D341Med (cell line): ENCODE measurements around the gene TRIM46.

Source experiments
- DNase-seq: peaks from one replicate; pipeline ENCODE4 v3.0.0; 2012; ENCODE audit warnings: low spot score

Gene TRIM46

GRCh38 chr1:155171836-155172731 lies 1.6 kb upstream of the TRIM46 start:
- DNase-seq: no peak

- DNase-seq: peak; percentile 98
Measured at GRCh38 chr1:155172732-155173477, 744 bp upstream of the TRIM46 start, which contains the start of gene KRTCAP2. KRTCAP2 (minus strand) TSS chr1:155173304; CDS start chr1:155173224, 80 bp downstream.

- peak; percentile 62 for DNase-seq
Measured at GRCh38 chr1:155174324-155175280, 953 bp downstream of the TRIM46 start.

- peak; percentile 21 for DNase-seq
Measured at GRCh38 chr1:155175281-155175926, 1.8 kb downstream of the TRIM46 start.

- peak; percentile 50 for DNase-seq
Measured at GRCh38 chr1:155175927-155176371, 2.3 kb downstream of the TRIM46 start.

GRCh38 chr1:155176544-155177071 lies 3.0 kb downstream of the TRIM46 start:
- peak; percentile 91 for DNase-seq

- DNase-seq: no peak
Measured at GRCh38 chr1:155177192-155177917, 3.7 kb downstream of the TRIM46 start.

GRCh38 chr1:155177918-155178281 lies 4.3 kb downstream of the TRIM46 start:
- DNase-seq: peak; percentile 31

GRCh38 chr1:155178441-155179111 lies 4.9 kb downstream of the TRIM46 start:
- peak; percentile 42 for DNase-seq

- DNase-seq: peak; percentile 27
Measured at GRCh38 chr1:155179112-155180031, 5.7 kb downstream of the TRIM46 start.

GRCh38 chr1:155181371-155182051 lies 7.9 kb downstream of the TRIM46 start:
- DNase-seq: no peak

- no peak for DNase-seq
Measured at GRCh38 chr1:155182052-155182550, 8.5 kb downstream of the TRIM46 start.

GRCh38 chr1:155183775-155184221 lies 10.1 kb downstream of the TRIM46 start:
- DNase-seq: no peak

GRCh38 chr1:155184351-155184811 lies 10.7 kb downstream of the TRIM46 start:
- DNase-seq: no peak

- DNase-seq: no peak
Measured at GRCh38 chr1:155184835-155185782, 11.5 kb downstream of the TRIM46 start.

GRCh38 chr1:155185783-155186066 lies 12.1 kb downstream of the TRIM46 start:
- no peak for DNase-seq
